Panc1 (cell line): ENCODE data around the gene NPM3.

Source experiments
- POLR2AphosphoS5 ChIP-seq: IDR thresholded peaks from 2 replicates; pipeline ENCODE4 v1.6.1; 2012; ENCODE audit warnings: mild to moderate bottlenecking, low read depth, low read length, moderate library complexity
- REST ChIP-seq, 2 experiments: IDR thresholded peaks; 2 replicates each; pipeline ENCODE4 v1.6.1; 2011 to 2012; ENCODE audit warnings: low read depth in 2 of 2, control low read depth in 1 of 2, low read length in 1 of 2, mild to moderate bottlenecking in 1 of 2, moderate library complexity in 1 of 2; ENCODE audit not compliant: insufficient read depth in 1 of 2
- SIN3A ChIP-seq: IDR thresholded peaks from 2 replicates; pipeline ENCODE4 v1.6.1; 2012; ENCODE audit warnings: low read depth, mild to moderate bottlenecking, low read length, moderate library complexity, borderline replicate concordance; ENCODE audit not compliant: insufficient read depth
- TCF7L2 ChIP-seq: IDR thresholded peaks from 2 replicates; pipeline ENCODE4 v1.6.1; 2011; ENCODE audit warnings: mild to moderate bottlenecking, low read depth, low read length, inconsistent platforms
- TF ChIP-seq, protein P1 (sequence below): fragments of 450-650 bp; IDR thresholded peaks from 2 replicates; pipeline ENCODE4 v1.5.1; 2017; ENCODE audit warnings: mild to moderate bottlenecking

DNA sequence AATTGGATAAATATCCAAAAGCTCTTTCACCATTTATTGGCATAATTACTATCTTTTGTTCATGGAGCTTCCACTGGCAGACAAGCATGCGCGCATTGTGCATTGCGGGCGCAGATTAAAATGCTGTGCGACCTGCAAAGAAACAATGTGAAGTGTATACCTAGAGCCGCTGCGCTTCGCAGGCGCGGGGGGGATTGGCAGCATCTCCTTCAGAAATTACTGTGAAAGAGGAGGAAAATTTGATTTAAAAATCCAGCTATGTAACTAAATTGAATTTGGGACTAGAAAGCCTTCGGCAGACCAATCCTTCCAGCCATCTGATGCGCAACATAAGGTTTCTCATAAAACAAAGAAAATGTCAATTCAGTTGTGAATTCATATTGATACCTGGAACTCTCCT, 10.3 kb upstream of the NPM3 start:
- TF ChIP-seq, protein P1, sequence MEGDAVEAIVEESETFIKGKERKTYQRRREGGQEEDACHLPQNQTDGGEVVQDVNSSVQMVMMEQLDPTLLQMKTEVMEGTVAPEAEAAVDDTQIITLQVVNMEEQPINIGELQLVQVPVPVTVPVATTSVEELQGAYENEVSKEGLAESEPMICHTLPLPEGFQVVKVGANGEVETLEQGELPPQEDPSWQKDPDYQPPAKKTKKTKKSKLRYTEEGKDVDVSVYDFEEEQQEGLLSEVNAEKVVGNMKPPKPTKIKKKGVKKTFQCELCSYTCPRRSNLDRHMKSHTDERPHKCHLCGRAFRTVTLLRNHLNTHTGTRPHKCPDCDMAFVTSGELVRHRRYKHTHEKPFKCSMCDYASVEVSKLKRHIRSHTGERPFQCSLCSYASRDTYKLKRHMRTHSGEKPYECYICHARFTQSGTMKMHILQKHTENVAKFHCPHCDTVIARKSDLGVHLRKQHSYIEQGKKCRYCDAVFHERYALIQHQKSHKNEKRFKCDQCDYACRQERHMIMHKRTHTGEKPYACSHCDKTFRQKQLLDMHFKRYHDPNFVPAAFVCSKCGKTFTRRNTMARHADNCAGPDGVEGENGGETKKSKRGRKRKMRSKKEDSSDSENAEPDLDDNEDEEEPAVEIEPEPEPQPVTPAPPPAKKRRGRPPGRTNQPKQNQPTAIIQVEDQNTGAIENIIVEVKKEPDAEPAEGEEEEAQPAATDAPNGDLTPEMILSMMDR = no peak
- TF ChIP-seq TCF7L2 (no peak), REST (IDR thresholded peaks at IDR 0.05; ENCODE audit: insufficient read depth in 1 of 2, low read depth in 2 of 2, low read length in 1 of 2) (no peak), POLR2AphosphoS5 (no peak), SIN3A (no peak)
